HG03571 (cell line): ENCODE results near the gene NPPA.
"Not testable (repeated sequence)": the region's sequence is repeated elsewhere in the genome, so short reads cannot be mapped to it uniquely, and the experiment has no call there.

Experiments
- ATAC-seq: cut with Tn5 transposase; IDR thresholded peaks from one replicate; pipeline ENCODE4 v1.9.1; 2021; ENCODE audit not compliant: unreplicated experiment

Gene NPPA

DNA sequence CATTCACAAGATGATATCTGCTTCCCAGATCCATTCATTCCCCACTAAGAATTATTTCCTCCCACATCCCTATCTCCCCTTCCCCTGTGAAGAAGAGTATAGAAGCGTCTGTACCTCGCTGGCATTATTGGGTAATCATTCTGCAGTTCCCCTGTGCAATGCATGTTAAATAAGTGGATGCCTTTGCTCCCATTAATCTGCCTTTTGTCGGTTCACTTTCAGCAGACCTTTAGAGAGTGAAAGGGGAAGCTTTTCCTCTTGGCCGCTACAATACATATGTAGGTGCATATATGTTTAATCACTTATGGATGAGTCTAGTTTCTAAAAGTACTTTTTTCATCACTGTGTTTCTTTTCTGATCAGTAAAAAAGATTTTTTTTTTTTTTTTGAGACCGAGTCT is 34.6 kb downstream of the NPPA start:
- ATAC-seq: no peak

DNA sequence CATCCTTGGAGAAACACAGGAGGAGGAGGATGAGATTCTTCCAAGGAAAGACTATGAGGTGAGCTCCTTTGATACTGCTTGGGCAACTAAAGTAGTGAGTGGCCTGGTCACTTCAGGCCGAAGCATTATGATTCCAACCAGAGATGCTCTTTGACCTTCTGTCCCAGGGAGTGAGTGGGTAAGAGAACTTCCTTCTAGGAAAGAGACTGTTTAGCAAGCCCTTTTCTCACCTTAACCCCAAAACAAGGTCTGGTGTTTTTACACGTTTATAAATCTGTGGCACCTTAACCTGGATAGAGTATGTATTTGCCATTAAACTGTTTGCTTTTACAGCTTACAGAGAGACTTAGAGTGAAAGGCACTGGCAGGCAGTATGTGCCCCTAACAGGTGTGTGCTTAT is 40.5 kb downstream of the NPPA start:
- no peak for ATAC-seq

DNA sequence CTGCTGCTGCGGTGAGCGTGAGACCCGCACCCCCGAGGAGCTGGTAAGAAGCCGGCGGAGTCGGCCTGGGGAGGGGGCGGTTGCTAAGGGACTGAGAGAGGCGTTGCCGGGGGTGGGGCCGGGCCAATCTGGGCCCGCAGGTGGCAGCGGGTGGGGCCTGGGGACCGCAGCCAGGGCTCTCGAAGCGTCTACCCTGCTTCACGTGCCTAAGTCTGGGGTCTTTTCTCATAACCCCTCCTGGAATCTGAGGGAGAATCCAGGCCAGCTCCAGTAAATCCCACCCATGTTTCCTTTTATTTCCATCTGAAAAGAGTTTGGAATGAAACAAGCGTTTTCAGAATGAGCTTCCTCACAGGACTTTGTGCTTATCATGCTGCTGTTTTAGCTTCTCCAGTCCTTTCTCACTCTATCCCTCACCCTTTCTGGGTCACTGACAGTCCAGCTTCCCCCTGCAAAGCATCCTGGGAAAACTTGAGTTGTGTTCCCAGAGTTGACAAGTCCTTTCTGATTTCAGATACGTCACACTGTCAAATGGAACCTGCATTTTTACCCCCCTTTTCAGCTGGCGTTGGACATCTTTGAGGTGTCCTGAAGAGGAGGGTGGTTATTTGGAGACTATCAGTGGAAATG is 41.2 kb downstream of the NPPA start:
- ATAC-seq: peak; percentile 27

DNA sequence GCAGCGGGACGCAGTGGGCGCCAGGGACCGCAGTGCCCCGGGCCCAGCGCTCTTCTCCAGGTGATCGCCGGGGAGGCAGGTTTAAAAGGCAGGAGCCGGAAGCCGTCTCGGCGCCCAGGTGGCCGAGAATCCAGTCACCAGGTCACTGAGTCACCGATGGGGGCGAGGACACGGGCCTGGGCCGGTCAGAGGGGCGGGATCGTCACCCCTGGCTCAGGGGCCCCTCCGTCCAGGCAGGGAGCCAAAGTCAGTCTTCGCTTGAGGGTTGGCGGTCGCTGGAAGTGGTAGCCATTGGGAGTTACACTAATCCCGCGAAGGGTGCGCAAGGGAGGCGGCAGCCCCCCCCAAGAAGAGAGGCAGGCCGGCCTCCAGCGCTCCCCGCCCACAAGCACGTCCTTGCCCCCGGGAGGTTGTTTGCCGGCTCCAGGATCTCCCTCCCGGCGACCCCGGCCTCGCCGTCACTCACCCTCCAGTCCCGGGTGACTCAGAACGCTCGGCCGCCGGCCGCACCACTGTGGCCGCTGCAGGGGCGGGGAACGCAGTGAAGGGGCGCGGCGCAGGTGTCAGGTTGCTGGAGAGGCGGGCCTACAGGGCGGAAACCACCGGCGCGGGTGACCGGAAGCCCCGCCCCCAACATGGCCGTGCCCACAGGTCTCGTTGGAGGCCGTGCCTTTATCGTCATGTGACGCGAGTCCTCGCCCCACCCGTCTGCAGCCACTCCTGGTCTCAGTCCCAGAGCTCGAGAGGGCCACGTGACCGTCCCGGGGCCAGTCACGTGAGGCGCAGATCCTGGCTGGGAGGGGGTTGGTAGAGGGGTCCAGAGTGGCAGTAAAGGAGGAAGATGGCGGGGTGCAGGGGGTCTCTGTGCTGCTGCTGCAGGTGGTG is 41.9 kb downstream of the NPPA start, which contains the start of the genes CLCN6 and MTHFR:
TSS of gene CLCN6 (plus strand) at position 770 of the 885 bp plus-strand sequence. CDS start at position 842, 72 bp downstream.
TSS of gene MTHFR (minus strand) at position 543 of the 885 bp plus-strand sequence. CDS start 2,848 bp downstream, outside the sequence.
- peak; percentile 76 for ATAC-seq

DNA sequence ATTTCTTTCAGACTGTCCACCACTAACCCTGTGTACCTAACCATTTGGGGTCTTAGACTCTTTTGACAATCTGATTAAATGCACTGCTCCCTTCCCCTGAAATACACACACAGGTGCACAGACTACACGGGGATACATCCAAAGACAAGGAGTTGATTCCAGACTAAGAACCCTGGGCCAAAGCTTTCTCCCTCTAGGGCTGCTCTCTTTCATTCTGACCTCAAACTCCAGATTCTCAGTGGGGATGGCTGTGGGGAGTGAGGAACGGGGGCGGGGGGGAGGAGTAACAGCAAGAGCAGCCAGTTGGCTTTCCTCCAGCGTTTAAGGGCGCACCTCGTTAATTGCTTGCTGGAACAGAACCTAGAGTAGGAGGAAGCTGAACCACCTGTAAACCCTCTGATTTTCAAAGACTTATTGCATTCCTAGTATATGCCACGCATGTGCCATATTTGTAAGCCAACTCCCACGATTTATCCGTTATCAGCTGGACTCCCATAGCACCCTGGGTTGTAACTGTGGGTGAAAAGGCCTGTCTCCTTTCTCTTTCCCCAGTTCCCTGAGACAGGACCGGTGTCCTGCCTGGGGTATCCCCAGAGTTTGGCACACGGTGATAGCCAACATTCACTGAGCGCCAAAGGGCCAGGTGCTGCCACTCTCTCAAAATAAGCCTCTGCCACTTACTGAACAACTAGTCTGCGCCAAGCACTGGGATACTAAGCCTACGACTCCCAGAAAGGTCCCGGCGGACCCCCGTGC is 42.7 kb downstream of the NPPA start:
- no peak for ATAC-seq

DNA sequence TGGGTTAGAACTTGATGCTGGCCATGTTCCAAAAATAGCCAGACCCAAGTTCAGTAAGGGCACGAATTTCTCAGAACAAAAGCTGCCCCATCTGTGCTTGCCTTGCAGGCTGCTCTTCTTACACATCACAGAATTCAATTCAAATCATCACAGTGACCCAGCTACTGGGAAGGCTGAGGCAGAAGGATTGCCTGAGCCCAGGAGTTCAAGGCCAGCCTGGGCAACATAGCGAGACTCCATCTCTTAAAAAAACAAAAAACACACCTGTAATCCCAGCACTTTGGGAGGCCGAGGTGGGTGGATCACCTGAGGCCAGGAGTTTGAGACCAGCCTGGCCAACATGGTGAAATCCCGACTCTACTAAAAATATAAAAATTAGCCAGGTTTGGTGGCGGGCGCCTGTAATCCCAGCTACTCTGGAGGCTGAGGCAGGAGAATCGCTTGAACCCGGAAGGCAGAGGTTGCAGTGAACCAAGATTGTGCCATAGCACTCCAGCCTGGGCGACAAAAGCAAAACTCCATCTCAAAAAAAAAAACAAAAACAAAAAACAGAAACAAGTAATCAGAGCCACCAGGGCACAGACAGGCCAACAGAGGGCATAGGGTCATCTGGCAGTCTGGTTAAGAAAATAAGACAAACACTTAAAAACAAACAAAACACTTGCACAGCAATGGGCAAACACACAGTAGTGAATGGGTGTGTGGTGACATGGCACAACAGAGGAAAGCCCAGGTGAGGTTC is 43.5 kb downstream of the NPPA start:
- ATAC-seq: not testable (repeated sequence)

DNA sequence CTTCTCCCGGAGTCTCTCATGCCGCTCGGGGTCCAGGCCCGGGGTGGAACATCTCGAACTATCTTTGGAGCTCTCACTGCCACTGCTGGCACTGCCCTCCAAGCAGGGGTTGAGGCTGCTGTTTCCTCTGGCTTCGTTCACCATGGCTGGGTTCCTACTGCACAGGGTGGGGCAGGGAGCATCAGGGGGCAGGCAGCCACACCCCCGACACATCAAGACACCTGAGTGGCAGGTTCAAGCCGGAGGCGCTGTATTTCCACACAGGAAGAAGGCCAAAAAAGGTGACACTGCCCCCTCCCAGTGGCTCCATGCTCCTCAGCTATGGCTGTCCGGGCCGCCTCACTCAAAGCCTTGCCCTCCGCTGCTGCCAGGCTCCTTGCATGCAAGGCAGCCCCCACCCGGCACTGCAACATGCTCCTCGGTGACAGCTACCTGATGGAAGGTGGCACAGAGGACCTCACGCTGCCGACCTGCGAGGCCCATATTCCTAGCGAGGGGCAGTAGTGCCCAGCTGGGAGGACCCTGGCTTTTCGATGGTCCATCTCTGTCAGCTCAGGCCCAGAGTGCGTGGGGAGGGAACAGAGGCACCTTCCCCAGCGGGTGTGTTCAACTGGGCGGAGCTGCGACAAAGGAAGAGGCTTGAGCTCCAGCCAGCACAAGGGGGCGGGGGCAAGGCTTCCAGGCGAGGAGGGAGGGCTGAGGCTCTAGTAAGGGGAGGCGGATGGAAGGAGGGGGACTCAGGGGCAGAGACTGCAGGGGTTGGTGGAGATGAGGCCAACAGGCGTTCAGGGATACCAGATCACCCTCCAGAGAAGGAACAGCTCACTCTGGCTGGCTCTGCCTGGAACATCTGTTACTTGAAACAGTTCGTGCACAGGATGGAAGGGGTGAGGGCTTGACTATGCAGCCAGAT is 44.4 kb downstream of the NPPA start:
- ATAC-seq: no peak

DNA sequence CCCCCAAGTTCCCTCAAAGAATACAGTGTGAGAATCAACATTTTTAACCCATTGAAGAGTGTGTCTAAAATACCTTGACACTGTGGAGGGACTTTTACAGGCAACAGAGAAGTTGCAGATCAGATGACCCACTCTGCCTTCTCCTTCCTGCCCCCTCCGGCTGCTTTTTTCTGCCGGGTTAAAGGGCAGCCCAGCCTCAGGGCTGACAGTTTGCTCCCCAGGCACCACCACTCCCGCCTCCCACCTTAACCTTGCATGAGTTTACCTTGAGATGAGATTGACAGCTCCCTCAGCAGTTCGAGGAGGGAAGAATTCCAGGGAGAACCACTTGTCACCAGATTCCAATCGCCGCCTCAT is 45.0 kb downstream of the NPPA start:
- ATAC-seq: no peak

DNA sequence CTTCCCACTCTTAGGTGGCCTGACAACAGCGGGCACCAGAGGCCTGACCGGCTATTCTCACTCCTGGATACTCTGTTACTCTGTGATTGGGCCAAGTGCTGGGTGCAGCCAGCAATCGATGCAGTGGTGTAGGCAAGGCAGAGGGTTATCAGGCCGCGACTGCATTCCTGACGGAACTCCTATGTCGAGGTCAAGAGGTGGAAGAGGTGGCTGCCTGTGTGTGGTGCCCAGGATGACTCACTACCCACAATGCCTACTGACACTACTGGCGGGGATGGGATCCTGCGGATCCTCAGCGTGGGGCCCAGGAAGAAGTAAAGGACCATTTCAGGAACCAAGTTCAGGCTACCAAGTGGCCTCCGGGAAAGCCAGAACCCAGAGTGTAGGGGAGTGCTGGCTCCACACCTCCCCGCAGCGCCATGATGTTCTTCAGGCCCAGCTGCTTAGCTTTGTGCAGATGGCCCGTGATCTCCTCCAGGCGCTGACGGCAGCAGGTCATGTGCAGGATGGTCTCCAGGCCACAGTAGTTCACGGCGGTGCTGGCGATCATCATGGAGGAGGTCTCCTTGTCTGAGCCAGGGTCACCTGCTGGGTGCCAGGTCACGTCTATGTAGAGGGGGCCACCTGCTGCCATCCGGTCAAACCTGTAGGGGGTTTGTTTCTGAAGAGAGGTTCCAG is 46.7 kb downstream of the NPPA start:
- ATAC-seq: no peak

DNA sequence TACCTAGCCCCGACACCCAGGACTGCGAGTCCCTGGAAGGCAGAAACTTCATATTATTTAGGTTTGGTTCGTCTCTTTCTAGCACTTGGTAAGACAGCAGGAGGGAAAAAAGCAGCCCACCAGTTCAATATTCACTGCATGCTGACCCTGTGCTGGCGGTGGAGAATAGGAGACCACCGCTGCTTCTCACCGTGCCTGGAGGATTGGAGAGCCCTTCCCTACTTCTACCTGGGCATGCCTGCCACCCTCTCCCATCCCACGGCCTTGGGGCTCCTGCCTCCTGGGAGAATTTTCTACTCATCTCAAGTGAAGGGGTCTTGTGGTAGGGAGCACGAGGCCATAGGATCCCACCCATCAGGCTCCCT is 47.2 kb downstream of the NPPA start:
- ATAC-seq: no peak

DNA sequence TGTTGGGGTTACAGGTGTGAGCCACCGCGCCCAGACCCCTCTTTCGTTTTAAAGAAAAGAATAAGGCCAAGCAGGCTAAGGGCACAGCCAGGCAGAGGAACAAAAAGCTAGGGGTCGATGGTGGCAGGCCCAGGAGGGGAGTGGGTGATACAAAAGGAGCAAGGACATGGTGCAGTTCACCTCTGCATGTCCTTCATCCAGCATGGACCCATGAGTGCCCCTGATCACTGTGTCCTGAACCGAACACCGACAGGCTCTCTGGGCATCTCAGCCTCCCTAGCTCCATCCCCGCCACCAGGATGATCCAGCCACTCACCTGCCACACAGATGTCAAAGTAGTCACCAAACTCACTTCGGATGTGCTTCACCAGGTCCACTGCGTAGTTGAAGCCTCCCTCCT is 47.7 kb downstream of the NPPA start:
- no peak for ATAC-seq

DNA sequence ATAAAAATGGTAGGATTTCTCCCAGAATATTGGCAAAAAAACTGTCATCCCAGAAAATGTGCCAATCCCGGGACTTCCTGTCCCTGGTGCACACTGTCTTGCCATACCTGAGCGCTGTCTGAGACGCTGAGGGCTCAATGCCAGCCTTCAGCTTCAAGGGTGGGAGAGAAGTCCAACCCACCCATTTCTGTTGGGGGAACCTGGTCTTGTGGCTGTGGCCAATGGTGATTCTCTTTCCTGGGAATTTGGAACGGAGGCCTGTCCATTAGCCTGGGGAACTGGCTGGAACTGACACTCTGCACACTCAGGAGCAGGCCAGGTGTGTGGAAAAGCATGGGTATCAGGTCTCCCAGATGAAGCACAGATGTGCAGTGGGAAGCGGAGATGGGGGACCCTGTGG is 48.5 kb downstream of the NPPA start:
- no peak for ATAC-seq

DNA sequence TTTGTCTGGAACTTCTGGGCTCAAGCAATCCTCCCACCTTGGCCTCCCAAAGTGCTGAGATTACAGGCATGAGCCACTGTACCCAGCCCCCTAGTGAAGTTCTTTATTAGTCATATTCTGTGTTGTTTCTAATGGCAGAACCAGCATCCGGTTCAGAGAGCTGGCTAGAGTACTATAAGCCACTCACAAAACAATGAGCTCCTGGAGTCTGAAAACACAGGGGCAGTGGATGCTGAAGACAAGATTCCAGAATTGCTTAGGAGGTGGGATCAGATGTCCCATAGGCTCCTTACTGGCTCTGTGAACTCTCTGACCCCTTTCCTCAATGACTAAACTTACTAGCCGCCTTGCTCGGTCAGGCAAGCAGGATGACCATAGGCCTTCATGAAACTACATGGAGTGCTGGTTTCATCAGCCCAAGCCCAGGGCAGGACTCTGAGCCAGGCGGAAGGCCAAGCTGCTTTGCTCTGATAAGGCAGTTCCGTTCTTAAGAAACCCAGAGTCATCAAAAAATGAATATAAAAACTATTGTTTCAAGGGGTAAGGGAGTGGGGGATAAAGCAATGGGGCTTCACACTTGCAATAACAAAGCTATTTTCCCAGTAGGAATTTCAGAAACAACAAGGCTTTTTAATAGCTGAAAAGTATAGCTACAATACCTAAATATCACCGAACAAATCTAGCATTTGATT is 49.9 kb downstream of the NPPA start:
- ATAC-seq: no peak

DNA sequence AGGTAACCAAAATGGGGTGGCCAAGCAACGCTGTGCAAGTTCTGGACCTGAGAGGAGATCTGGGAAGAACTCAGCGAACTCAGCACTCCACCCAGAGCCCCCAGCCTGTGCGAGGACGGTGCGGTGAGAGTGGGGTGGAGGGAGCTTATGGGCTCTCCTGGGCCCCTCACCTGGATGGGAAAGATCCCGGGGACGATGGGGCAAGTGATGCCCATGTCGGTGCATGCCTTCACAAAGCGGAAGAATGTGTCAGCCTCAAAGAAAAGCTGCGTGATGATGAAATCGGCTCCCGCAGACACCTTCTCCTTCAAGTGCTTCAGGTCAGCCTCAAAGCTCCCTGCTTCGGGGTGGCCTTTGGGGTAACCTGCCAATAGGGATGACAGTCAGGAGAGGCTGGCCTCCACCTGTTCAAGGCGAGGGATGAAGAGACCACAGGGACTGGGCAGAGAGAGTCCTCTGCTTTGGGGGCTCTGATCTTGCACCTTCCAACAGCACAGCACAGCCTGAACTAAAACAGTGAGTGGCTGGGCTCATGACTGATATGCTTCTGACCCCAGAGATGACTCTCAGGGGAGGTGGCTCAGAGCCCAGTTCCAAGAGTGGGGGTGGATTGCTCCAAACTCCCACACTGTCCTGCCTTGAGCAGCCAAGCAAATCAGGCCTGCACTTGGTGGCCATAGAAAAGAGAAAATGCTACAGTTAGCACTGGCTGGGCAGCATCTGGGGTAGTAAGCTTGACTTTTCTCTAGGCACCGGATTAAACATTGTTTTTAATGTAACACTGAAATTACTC is 51.4 kb downstream of the NPPA start:
- ATAC-seq: no peak
